Measurements from ENCODE around the gene HES2. TPM values are rescaled to one million over a fixed set of nuclear protein-coding genes. Genes with fewer than 3 reads are reported as not detected.
"Not testable (repeated sequence)": the region's sequence is repeated elsewhere in the genome, so short reads cannot be mapped to it uniquely, and the experiment has no call there.

Gene HES2
- total RNA-seq, 2 donors from 2014 or later = 2.2 to 13.4 TPM

GRCh38 chr1:6397844-6398441, 21.8 kb downstream of the HES2 start:
- WGBS = 79% methylated on average over 10 of the region's 10 CpGs
- no peak for DNase-seq (ENCODE audit: low spot score)
- H3K27me3 ChIP-seq (replicated peaks; ENCODE audit: insufficient read depth) = no peaks in the 10 kb centered on the region
- intact Hi-C loops (cut with DNase I) = no loop called here
- H3K4me3 ChIP-seq = no peak overlapping the region
- H3K27ac ChIP-seq = no peak overlapping the region
- H3K9me3 ChIP-seq = no peaks in the 10 kb centered on the region
- no peaks in the 10 kb centered on the region for H3K36me3 ChIP-seq
- H3K4me1 ChIP-seq (replicated peaks) = no peaks in the 10 kb centered on the region
- TF ChIP-seq POLR2A (IDR thresholded peaks at IDR 0.05) = no peak
- no peak for TF ChIP-seq CTCF (IDR thresholded peaks at IDR 0.05)
- TF ChIP-seq POLR2AphosphoS5 (IDR thresholded peaks at IDR 0.05) = no peak

GRCh38 chr1:6396998-6397397, 22.7 kb downstream of the HES2 start:
- Histone ChIP-seq H3K36me3 (no peaks in the 10 kb centered on the region), H3K27me3 (replicated peaks; ENCODE audit: insufficient read depth) (no peaks in the 10 kb centered on the region), H3K27ac (no peak overlapping the region), H3K4me3 (no peak overlapping the region), H3K9me3 (no peaks in the 10 kb centered on the region), H3K4me1 (replicated peaks) (peaks cover 4% of the 10 kb centered on the region)
- no peak for DNase-seq (ENCODE audit: low spot score)
- TF ChIP-seq POLR2A (IDR thresholded peaks at IDR 0.05) (no peak), CTCF (IDR thresholded peaks at IDR 0.05) (no peak), POLR2AphosphoS5 (IDR thresholded peaks at IDR 0.05) (no peak)
- intact Hi-C loops (cut with DNase I) = no loop called here

GRCh38 chr1:6395781-6396244, 23.9 kb downstream of the HES2 start:
- intact Hi-C loops (cut with DNase I); H3K36me3 ChIP-seq; H3K4me1 ChIP-seq (replicated peaks); H3K4me3 ChIP-seq; H3K9me3 ChIP-seq; H3K27ac ChIP-seq; H3K27me3 ChIP-seq (replicated peaks; ENCODE audit: insufficient read depth); DNase-seq (ENCODE audit: low spot score): not testable (repeated sequence)
- 93% methylated on average over 24 of the region's 34 CpGs for WGBS

- H3K9me3 ChIP-seq; DNase-seq (ENCODE audit: low spot score); H3K4me1 ChIP-seq (replicated peaks); intact Hi-C loops (cut with DNase I); H3K27ac ChIP-seq; H3K27me3 ChIP-seq (replicated peaks; ENCODE audit: insufficient read depth); H3K4me3 ChIP-seq; H3K36me3 ChIP-seq: not testable (repeated sequence)
- WGBS = 95% methylated on average over 8 of the region's 8 CpGs
Observed at GRCh38 chr1:6395130-6395529, 24.6 kb downstream of the HES2 start.

GRCh38 chr1:6393400-6394187, 26.1 kb downstream of the HES2 start, which contains the start of gene ACOT7:
TSS of gene ACOT7 (minus strand) at chr1:6393767. CDS start at chr1:6393399, 368 bp downstream.
- no peaks in the 10 kb centered on the region for H3K9me3 ChIP-seq

More at GRCh38 chr1:6393400-6394187, 26.1 kb downstream of the HES2 start, which contains the start of gene ACOT7:
- peak within 1 kb of the TSS; percentile 97 to 98 for H3K27ac ChIP-seq
- H3K4me1 ChIP-seq (replicated peaks) = peaks cover 4% of the 10 kb centered on the region
- 0% methylated on average over 28 of the region's 87 CpGs for WGBS
- intact Hi-C loops (cut with DNase I) = loop anchor here (5.0 kb wide), 2 partner anchors 46 to 146 kb away; no protein-coding TSS in a partner anchor
- H3K36me3 ChIP-seq = no peaks in the 10 kb centered on the region
- peak in 3 of 4 experiments; percentile 19 to 49 (median 39) for TF ChIP-seq CTCF (IDR thresholded peaks at IDR 0.05)
- TF ChIP-seq POLR2AphosphoS5 (IDR thresholded peaks at IDR 0.05) = peak; percentile 32
- TF ChIP-seq POLR2A (IDR thresholded peaks at IDR 0.05) = peak; percentile 76
- H3K4me3 ChIP-seq = peak within 1 kb of the TSS; percentile 59 to 77
- peak; percentile 88 for DNase-seq (ENCODE audit: low spot score)
- H3K27me3 ChIP-seq (replicated peaks; ENCODE audit: insufficient read depth) = no peaks in the 10 kb centered on the region

All from prostate gland (tissue), 2 donors.